HepG2 (cell line): Measurements from ENCODE around the gene SH3PXD2A. TPM values are rescaled to one million over a fixed set of nuclear protein-coding genes. Genes with fewer than 3 reads are reported as not detected.

ENCODE experiments used
- BHLHE40 ChIP-seq: IDR thresholded peaks from 2 replicates; pipeline ENCODE4 v1.6.1; 2011; ENCODE audit warnings: low read length, improper control_type of control experiment
- DBP ChIP-seq: sonication (generic); formaldehyde crosslinking; IDR thresholded peaks from 2 replicates; pipeline ENCODE4 v1.4.0; 2020; ENCODE audit warnings: missing genetic modification reagents; ENCODE audit errors: not compliant biosample characterization
- FOXJ3 ChIP-seq: sonication (generic); formaldehyde crosslinking; IDR thresholded peaks from 2 replicates; pipeline ENCODE4 v1.4.0; 2020; ENCODE audit warnings: missing genetic modification reagents, mild to moderate bottlenecking, borderline replicate concordance
- FOXP4 ChIP-seq: sonication (generic); formaldehyde crosslinking; IDR thresholded peaks from 2 replicates; pipeline ENCODE4 v1.4.0; 2020; ENCODE audit warnings: missing genetic modification reagents
- GABPA ChIP-seq, 2 experiments: IDR thresholded peaks; 2 replicates each; pipeline ENCODE4 v1.6.1; 2011 to 2016; ENCODE audit warnings: low read depth in 2 of 2, low read length in 1 of 2, missing biosample characterization in 1 of 2, missing genetic modification characterization in 1 of 2
- GATAD1 ChIP-seq: IDR thresholded peaks from 2 replicates; pipeline ENCODE4 v1.6.1; 2016; ENCODE audit warnings: missing genetic modification reagents, missing compliant biosample characterization
- HDAC2 ChIP-seq: sonication (generic); formaldehyde crosslinking; IDR thresholded peaks from 2 replicates; pipeline ENCODE4 v1.4.0; 2020; ENCODE audit warnings: missing genetic modification reagents
- KAT2B ChIP-seq: fragments of 150-350 bp; IDR thresholded peaks from 2 replicates; pipeline ENCODE4 v1.6.1; 2014; ENCODE audit warnings: low read depth, low read length, borderline replicate concordance
- MAX ChIP-seq: IDR thresholded peaks from 2 replicates; pipeline ENCODE4 v1.6.1; 2012; ENCODE audit warnings: inconsistent platforms
- MED1 ChIP-seq: sonication (generic); formaldehyde crosslinking; IDR thresholded peaks from 2 replicates; pipeline ENCODE4 v1.4.0; 2020; ENCODE audit warnings: missing genetic modification reagents
- MEF2D ChIP-seq: sonication (generic); formaldehyde crosslinking; IDR thresholded peaks from 2 replicates; pipeline ENCODE4 v1.5.1; 2020; ENCODE audit warnings: mild to moderate bottlenecking, missing genetic modification reagents
- MXD4 ChIP-seq: IDR thresholded peaks from 2 replicates; pipeline ENCODE4 v1.6.1; 2016; ENCODE audit warnings: mild to moderate bottlenecking, missing biosample characterization, missing genetic modification reagents
- NFYB ChIP-seq: sonication (generic); formaldehyde crosslinking; IDR thresholded peaks from 2 replicates; pipeline ENCODE4 v1.4.0; 2020; ENCODE audit warnings: missing genetic modification reagents
- NR2C2 ChIP-seq: sonication (generic); formaldehyde crosslinking; IDR thresholded peaks from 2 replicates; pipeline ENCODE4 v1.4.0; 2020; ENCODE audit warnings: missing genetic modification reagents, mild to moderate bottlenecking, moderate library complexity, borderline replicate concordance
- PLRG1 ChIP-seq: fragments of 450-650 bp; conservative IDR thresholded peaks from 2 replicates; pipeline ENCODE4 v1.6.1; 2016
- RFXANK ChIP-seq: IDR thresholded peaks from 2 replicates; pipeline ENCODE4 v1.6.1; 2016
- RNF2 ChIP-seq: fragments of 450-650 bp; conservative IDR thresholded peaks from 2 replicates; pipeline ENCODE4 v1.6.1; 2016; ENCODE audit warnings: low read depth
- SIN3A ChIP-seq: IDR thresholded peaks from 2 replicates; pipeline ENCODE4 v1.6.1; 2011; ENCODE audit warnings: low read depth, mild to moderate bottlenecking, control low read depth, low read length, borderline replicate concordance
- SIN3B ChIP-seq: fragments of 150-350 bp; IDR thresholded peaks from 2 replicates; pipeline ENCODE4 v1.6.1; 2014; ENCODE audit warnings: low read length
- TIGD3 ChIP-seq: sonication (generic); formaldehyde crosslinking; IDR thresholded peaks from 2 replicates; pipeline ENCODE4 v1.5.1; 2020; ENCODE audit warnings: mild to moderate bottlenecking, missing genetic modification reagents, borderline replicate concordance
- TMF1 ChIP-seq: sonication (generic); formaldehyde crosslinking; IDR thresholded peaks from 2 replicates; pipeline ENCODE4 v1.8.1; 2022; ENCODE audit warnings: low read depth, missing genetic modification reagents
- ZBTB26 ChIP-seq: IDR thresholded peaks from 2 replicates; pipeline ENCODE4 v1.6.1; 2016; ENCODE audit warnings: missing compliant biosample characterization, missing genetic modification reagents, borderline replicate concordance
- ZNF256 ChIP-seq: sonication (generic); formaldehyde crosslinking; conservative IDR thresholded peaks from 2 replicates; pipeline ENCODE4 v1.4.0; 2020; ENCODE audit warnings: missing genetic modification reagents
- ZNF501 ChIP-seq: sonication (generic); formaldehyde crosslinking; IDR thresholded peaks from 2 replicates; pipeline ENCODE4 v1.5.1; 2020; ENCODE audit warnings: mild to moderate bottlenecking, moderate library complexity, missing genetic modification reagents
- ZNF556 ChIP-seq: sonication (generic); formaldehyde crosslinking; IDR thresholded peaks from 2 replicates; pipeline ENCODE4 v1.4.0; 2020; ENCODE audit warnings: mild to moderate bottlenecking, missing genetic modification reagents, borderline replicate concordance
- polyA plus RNA-seq, 8 experiments: library from polyadenylated mRNA; depleted of rRNA in 3 of 8; stranded (reverse) in 7 of 8; unstranded in 1 of 8; fragments of >200 nt; fragmentation: Illumina TruSeq in 4 of 8; extraction: Trizol in 4 of 8; gene quantifications; 2 replicates each; pipeline versions ENCODE4 v1.2.1 to v1.2.3, GENCODE V29; 2011 to 2016; ENCODE audit warnings: low read depth in 4 of 8, missing spikeins in 1 of 8, mixed read lengths in 1 of 8; ENCODE audit not compliant: insufficient read depth in 1 of 8
- total RNA-seq, 5 experiments: library from RNA; depleted of rRNA; stranded (reverse); fragments of >200 nt; fragmentation: Illumina TruSeq; extraction: Trizol; gene quantifications; 2 replicates each; pipeline ENCODE4 v1.2.3, GENCODE V29; 2016; ENCODE audit warnings: low read depth in 1 of 5

The SH3PXD2A gene
- total and polyA plus RNA-seq, 2 of the 13 experiments (the other 11 are each of a cell fraction or from before 2014, with no cell fraction given) = 11.1 to 11.3 TPM

- TF ChIP-seq DBP (CRISPR knock-in tag) (no peak), RFXANK (CRISPR knock-in tag) (no peak), MED1 (CRISPR knock-in tag) (peak; percentile 86), TIGD3 (CRISPR knock-in tag) (no peak), KAT2B (peak; percentile 99), SIN3A (peak; percentile 50; the same call in 1 of the 2 replicates), NFYB (CRISPR knock-in tag) (peak; percentile 23; the same call in 1 of the 2 replicates), PLRG1 (no peak), HDAC2 (CRISPR knock-in tag) (peak; percentile 81), MAX (peak; percentile 82), ZNF556 (CRISPR knock-in tag) (peak; percentile 48; the same call in 1 of the 2 replicates), MXD4 (CRISPR knock-in tag) (no peak; the same call in none of the 2 replicates), BHLHE40 (no peak), ZNF501 (CRISPR knock-in tag) (peak; percentile 46), FOXJ3 (CRISPR knock-in tag) (peak; percentile 51; the same call in 1 of the 2 replicates), NR2C2 (CRISPR knock-in tag) (peak; percentile 67), SIN3B (no peak), TMF1 (no peak), GATAD1 (peak; percentile 45; the same call in 1 of the 2 replicates), FOXP4 (CRISPR knock-in tag) (peak; percentile 82), MEF2D (CRISPR knock-in tag) (peak; percentile 75), GABPA (IDR thresholded peaks at IDR 0.05; ENCODE audit: low read depth, low read length) (no peak), GABPA (CRISPR knock-in tag; IDR thresholded peaks at IDR 0.05; ENCODE audit: low read depth) (0 out of 2 replicates have a peak, but pooled peaks have one; percentile 16), ZNF256 (no peak), RNF2 (no peak), ZBTB26 (peak; percentile 33; the same call in 1 of the 2 replicates)
Measured at GRCh38 chr10:103855852-103856796, 748 bp upstream of the SH3PXD2A start (continued).
